Keratinocyte (primary cell): Measurements from ENCODE around the gene ADAMTS2. TPM values are rescaled to one million over a fixed set of nuclear protein-coding genes. Genes with fewer than 3 reads are reported as not detected.

Source experiments
- DNase-seq: peaks from one replicate; pipeline ENCODE4 v3.0.0-alpha.2; 2011; ENCODE audit warnings: low read depth, missing footprints, low spot score
- FAIRE-seq: peaks from 2 replicates; lab custom pipeline; 2011; peaks lifted over from hg19 to GRCh38; lab: Jason Lieb, UNC
- H2AFZ ChIP-seq: 2 replicates; pipeline ENCODE4 v1.6.0; 2012; ENCODE audit warnings: low read length, control low read depth, inconsistent platforms; ENCODE audit not compliant: control insufficient read depth
- H3K27ac ChIP-seq: 2 replicates; pipeline ENCODE4 v1.5.1; 2011; ENCODE audit warnings: low read length; ENCODE audit not compliant: control insufficient read depth, insufficient read depth
- H3K27me3 ChIP-seq: 3 replicates; pipeline ENCODE4 v1.6.0; 2011; ENCODE audit warnings: low read length; ENCODE audit not compliant: control insufficient read depth, insufficient read depth; ENCODE audit errors: extremely low read depth
- H3K36me3 ChIP-seq, 2 experiments: 2 replicates in 1 of 2; 3 replicates in 1 of 2; pipeline ENCODE4 v1.5.1; 2011; ENCODE audit warnings: low read length in 2 of 2, mild to moderate bottlenecking in 1 of 2; ENCODE audit not compliant: control insufficient read depth in 2 of 2, insufficient read depth in 2 of 2; ENCODE audit errors: extremely low read depth in 1 of 2
- H3K4me1 ChIP-seq: 3 replicates; pipeline ENCODE4 v1.5.1; 2011; ENCODE audit warnings: low read length; ENCODE audit not compliant: control insufficient read depth, insufficient read depth; ENCODE audit errors: extremely low read depth
- H3K4me2 ChIP-seq: 3 replicates; pipeline ENCODE4 v1.6.0; 2011; ENCODE audit warnings: low read depth, low read length; ENCODE audit not compliant: control insufficient read depth, insufficient read depth; ENCODE audit errors: extremely low read depth
- H3K4me3 ChIP-seq, 3 experiments: fragments of 200-600 bp in 1 of 3; sonication (generic) in 1 of 3; 2 replicates in 2 of 3; 3 replicates in 1 of 3; pipeline ENCODE4 v1.5.1; 2011 to 2016; ENCODE audit warnings: low read length in 3 of 3, mild to moderate bottlenecking in 3 of 3, control low read depth in 2 of 3, inconsistent platforms in 1 of 3, low read depth in 1 of 3, mixed read lengths in 1 of 3, mixed run types in 1 of 3, moderate library complexity in 1 of 3; ENCODE audit not compliant: control insufficient read depth in 2 of 3, insufficient read depth in 2 of 3; ENCODE audit errors: extremely low read depth in 1 of 3
- H3K79me2 ChIP-seq: 2 replicates; pipeline ENCODE4 v1.6.0; 2012; ENCODE audit warnings: low read length; ENCODE audit not compliant: control insufficient read depth, insufficient read depth
- H3K9ac ChIP-seq: 3 replicates; pipeline ENCODE4 v1.6.0; 2011; ENCODE audit warnings: low read length; ENCODE audit not compliant: control insufficient read depth, insufficient read depth; ENCODE audit errors: extremely low read depth
- H3K9me1 ChIP-seq: 3 replicates; pipeline ENCODE4 v1.6.0; 2011; ENCODE audit warnings: low read length; ENCODE audit not compliant: control insufficient read depth, insufficient read depth; ENCODE audit errors: extremely low read depth
- H3K9me3 ChIP-seq: 2 replicates; pipeline ENCODE4 v1.5.1; 2012; ENCODE audit warnings: low read depth, low read length; ENCODE audit not compliant: control insufficient read depth
- H4K20me1 ChIP-seq: 3 replicates; pipeline ENCODE4 v1.6.0; 2011; ENCODE audit warnings: low read length; ENCODE audit not compliant: control insufficient read depth, insufficient read depth; ENCODE audit errors: extremely low read depth
- CTCF ChIP-seq, 3 experiments: IDR thresholded peaks in 1 of 3; conservative IDR thresholded peaks in 1 of 3; optimal IDR thresholded peaks in 1 of 3; 2 replicates in 2 of 3; 3 replicates in 1 of 3; pipeline versions ENCODE3 to v1.5.1; 2011; ENCODE audit warnings: low read length in 3 of 3, mild to moderate bottlenecking in 3 of 3, moderate library complexity in 2 of 3, control low read depth in 1 of 3, inconsistent platforms in 1 of 3; ENCODE audit not compliant: insufficient read depth in 2 of 3; ENCODE audit errors: extremely low read depth in 1 of 3
- EZH2 ChIP-seq: IDR thresholded peaks from one replicate; pipeline ENCODE4 v1.6.1; 2012; ENCODE audit warnings: inconsistent platforms, mild to moderate bottlenecking, low read length, moderate library complexity
- dilution Hi-C: fragments of 300-500 bp; cut with MboI; formaldehyde crosslinking; loops from one replicate; pipeline ENCODE4 v1.7.0; 2020; ENCODE audit warnings: low sequenced_read_pairs; ENCODE audit not compliant: extremely low pct_ligation_motif_present
- polyA plus RNA-seq, 5 experiments: library from polyadenylated mRNA; depleted of rRNA in 3 of 5; stranded (reverse) in 3 of 5; stranded (forward) in 1 of 5; unstranded in 1 of 5; fragments of >200 nt; gene quantifications; 1 replicate in 1 of 5; 2 replicates in 3 of 5; 3 replicates in 1 of 5; pipeline versions ENCODE4 v1.2.1 to v1.2.3, GENCODE V29; 2011 to 2012; ENCODE audit warnings: missing spikeins in 2 of 5, low read depth in 1 of 5, low replicate concordance in 1 of 5

The ADAMTS2 gene
- polyA plus RNA-seq, 1 donor (not counting 4 experiments of a cell fraction or from before 2014, with no cell fraction given): not detected

DNA sequence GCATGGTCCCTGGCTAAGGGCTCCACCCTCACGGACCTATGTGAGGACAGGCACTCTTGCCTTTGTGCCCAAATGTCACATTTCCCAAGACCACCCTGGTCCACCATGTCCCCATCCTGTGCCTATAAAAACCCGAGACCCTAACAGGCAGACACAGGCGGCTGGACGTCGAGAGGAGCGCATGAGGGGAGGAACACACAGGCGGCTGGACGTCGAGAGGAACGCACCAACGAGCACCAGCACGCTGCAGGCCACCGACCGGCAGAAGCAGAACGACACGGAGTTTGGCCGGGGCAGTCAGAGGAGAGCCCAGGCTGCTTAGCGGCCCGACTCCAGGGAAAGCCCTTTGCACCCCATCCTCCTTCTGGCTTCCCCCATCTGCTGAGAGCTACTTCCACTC is 119.9 kb downstream of the ADAMTS2 start:
- no peaks in the 10 kb centered on the region for H3K27me3 ChIP-seq
- TF ChIP-seq CTCF (optimal IDR thresholded peaks at IDR 0.05 in 1 of 3, IDR thresholded peaks at IDR 0.05 in 1 of 3, conservative IDR thresholded peaks at IDR 0.05 in 1 of 3; ENCODE audit: extremely low read depth in 1 of 3, insufficient read depth in 2 of 3, low read length in 3 of 3) (no peak), EZH2 (no peak)
- no peak overlapping the region for H3K4me2 ChIP-seq
- H3K4me1 ChIP-seq: no peaks in the 10 kb centered on the region
- no peaks in the 10 kb centered on the region for H3K79me2 ChIP-seq
- no peak overlapping the region for H2AFZ ChIP-seq
- no peak overlapping the region for H3K4me3 ChIP-seq
- no peaks in the 10 kb centered on the region for H3K9me1 ChIP-seq
- no peaks in the 10 kb centered on the region for H4K20me1 ChIP-seq
- H3K27ac ChIP-seq: no peak overlapping the region
- no peaks in the 10 kb centered on the region for H3K36me3 ChIP-seq
- H3K9me3 ChIP-seq: peaks cover 27% of the 10 kb centered on the region
- DNase-seq (no peak), FAIRE-seq (no peak)
- H3K9ac ChIP-seq: no peak overlapping the region
- dilution Hi-C loops: no loop called here

- H3K9me1 ChIP-seq: no peaks in the 10 kb centered on the region
- DNase-seq (no peak), FAIRE-seq (no peak)
- H3K9ac ChIP-seq: no peak overlapping the region
- H3K4me3 ChIP-seq: no peak overlapping the region
- no peak overlapping the region for H3K27ac ChIP-seq
- no peaks in the 10 kb centered on the region for H4K20me1 ChIP-seq
- no peaks in the 10 kb centered on the region for H3K79me2 ChIP-seq
- H3K27me3 ChIP-seq: no peaks in the 10 kb centered on the region
- no peak overlapping the region for H2AFZ ChIP-seq
- H3K36me3 ChIP-seq: no peaks in the 10 kb centered on the region
- no peak for TF ChIP-seq EZH2
- no peak for TF ChIP-seq CTCF (optimal IDR thresholded peaks at IDR 0.05 in 1 of 3, IDR thresholded peaks at IDR 0.05 in 1 of 3, conservative IDR thresholded peaks at IDR 0.05 in 1 of 3; ENCODE audit: extremely low read depth in 1 of 3, insufficient read depth in 2 of 3, low read length in 3 of 3)
- H3K4me1 ChIP-seq: no peaks in the 10 kb centered on the region
- H3K4me2 ChIP-seq: no peak overlapping the region
- peaks cover 28% of the 10 kb centered on the region for H3K9me3 ChIP-seq
- dilution Hi-C loops: no loop called here
Observed at GRCh38 chr5:179224741-179225140, 120.5 kb downstream of the ADAMTS2 start.
